UCSD-AML1 (cell line): ENCODE results near the gene AFP.

Experiments used
- DNase-seq: peaks from one replicate; lab custom pipeline; 2025; ENCODE audit not compliant: unreplicated experiment; lab: John Stamatoyannopoulos, UW

Gene AFP

DNA sequence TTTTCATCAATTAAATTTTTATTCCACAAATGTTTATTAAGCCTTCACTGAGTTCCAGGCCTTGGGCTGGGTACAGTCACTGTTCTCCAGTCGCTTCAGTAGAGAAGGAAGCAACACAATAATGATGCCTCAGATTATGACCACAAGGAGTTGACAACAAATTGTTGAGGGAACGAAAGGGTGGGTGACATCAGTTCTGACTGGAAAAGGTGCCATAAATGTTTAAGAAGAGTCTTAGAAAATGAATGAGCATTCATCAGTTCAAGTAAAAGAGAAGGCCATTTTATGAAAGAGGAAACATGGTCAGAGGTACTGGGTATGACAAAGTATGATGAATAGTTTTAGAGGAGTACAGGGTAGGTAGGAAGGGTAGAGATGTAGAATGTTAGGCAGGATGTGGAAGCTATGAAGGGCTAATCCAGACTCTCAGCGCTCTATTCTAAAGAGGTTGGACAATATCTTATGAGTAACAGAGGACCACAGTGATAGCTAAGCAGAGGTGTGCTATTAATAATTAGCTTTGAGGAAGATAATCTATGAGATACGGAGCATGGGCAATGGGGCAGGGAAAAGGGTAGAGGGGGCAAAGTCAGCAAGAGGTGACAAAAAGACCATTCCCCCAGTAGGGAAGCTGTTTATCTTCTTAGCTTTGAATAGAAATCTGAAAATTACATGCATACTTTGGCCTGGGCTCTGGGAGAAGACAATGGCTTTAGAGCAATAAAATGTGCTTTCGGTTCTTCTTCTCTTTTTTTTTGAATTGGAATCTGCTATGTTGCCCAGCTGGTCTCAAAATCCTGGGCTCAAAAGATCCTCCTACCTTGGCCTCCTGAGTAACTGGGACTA, 20.4 kb downstream of the AFP start:
- DNase-seq = no peak

DNA sequence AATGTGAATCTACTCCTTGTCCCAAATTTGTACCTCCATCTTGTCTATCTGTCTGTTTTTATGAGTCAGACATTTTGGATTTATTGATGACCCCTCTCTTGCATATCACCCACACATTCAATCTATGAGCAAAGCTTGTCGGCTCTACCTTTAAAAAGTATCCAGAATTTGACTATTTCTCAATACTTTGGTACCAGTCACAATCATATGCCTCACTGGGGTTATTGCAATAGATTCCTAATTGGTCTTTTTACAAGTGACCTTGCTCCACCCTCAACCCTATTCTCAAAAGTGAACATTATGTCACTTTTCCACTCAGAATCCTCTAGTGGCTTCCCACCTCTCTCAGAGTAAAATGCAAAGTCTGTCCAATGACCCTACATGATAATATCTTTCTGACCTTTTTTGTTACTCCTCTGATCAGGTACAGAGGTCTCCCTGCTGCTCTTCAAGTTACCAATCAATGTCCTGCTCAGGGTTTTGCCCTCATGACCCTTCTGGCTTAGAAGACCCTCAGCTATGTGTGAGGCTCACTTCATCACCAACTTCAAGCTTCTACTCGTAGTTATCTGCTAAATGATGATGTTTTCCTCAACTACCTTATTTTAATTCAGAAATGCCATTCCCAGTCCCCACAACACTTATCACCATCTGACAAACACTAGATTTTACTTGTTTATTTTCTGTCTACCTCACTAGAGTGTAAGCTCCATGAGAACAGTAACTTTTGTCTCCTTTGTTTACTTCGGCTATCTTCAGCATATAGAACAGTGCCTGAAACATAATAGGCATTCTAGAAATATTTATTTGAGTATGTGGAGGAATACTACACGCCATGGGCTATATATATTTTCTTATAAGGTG, 22.4 kb downstream of the AFP start:
- DNase-seq = no peak

DNA sequence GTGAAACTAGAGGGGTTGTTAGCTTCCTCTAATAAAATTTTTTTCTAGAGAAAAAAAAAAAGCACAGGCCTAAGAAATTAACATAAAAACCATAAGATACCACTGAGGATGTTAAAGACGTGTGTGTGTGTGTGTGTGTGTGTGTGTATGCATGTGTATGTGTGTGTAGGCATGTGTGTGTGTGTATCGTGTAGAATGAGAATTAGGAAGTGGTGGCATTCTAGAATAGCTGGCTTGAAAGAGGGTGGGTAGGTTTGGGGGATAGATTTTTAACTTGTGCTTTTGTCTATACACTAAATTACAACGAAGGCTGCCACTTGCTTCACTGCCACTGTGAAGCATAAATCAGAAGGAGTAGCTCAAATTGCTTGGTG, 23.0 kb downstream of the AFP start:
- DNase-seq = no peak

DNA sequence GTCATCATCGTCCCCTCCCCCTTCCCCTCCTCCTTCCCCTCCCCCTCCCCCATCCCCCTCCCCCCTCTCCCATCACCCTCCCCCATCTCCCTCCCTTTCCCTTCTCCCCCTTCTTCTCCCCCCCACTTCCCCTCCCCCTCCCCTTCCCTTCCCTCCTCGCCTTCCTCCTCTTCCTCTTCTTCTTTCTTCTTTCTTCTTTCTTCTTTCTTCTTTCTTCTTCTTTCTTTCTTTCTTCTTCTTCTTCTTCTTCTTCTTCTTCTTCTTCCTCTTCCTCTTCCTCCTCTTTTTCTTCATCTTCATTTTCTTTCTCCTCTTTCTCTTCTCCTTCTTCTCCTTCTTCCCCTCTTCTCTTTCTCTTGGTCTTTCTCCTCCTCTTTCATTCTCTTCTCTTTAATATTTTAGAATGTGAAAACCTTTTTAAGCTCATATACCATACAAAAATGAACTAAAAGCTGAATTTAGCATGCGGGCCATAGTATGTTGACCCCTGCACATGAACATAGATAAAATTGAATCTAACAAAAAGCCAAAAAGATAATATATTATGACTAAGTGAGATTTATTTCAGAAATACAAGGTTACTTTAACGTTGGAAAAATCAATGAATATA, 25.0 kb downstream of the AFP start:
- no peak for DNase-seq

DNA sequence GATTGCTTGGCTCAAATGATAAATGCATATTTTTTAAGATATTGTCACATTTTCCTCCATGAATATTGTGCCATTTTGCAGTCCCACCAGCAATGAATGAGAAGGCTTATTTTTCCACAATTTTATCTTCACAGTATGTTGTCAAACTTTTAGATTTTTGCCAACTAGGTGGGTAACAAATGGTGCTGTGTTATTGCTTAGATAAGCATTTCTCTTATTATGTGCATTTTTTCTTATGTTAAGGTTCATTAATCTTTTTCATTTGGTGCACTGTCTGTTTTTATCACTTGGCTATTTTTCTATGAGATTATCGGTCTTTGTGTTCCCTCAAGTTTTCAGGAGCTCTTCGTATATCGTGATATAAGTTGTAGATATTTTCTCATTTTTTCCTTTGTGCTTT, 32.1 kb downstream of the AFP start:
- no peak for DNase-seq

DNA sequence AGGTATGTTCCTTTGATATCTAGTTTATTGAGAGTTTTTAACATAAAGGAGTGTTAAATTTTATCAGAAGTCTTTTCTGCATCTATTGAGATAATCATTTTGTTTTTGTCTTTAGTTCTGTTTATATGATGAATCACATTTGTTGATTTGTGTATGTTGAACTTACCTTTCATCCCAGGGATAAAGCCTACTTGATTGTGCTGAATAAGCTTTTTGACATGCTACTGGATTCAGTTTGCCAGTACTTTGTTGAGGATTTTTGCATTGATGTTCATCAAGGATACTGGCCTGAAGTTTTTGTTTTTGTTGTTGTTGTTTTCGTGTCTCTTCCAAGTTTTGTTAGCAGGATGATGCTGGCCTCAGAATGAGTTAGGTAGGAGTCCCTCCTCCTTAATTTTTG, 34.7 kb downstream of the AFP start:
- DNase-seq = no peak

DNA sequence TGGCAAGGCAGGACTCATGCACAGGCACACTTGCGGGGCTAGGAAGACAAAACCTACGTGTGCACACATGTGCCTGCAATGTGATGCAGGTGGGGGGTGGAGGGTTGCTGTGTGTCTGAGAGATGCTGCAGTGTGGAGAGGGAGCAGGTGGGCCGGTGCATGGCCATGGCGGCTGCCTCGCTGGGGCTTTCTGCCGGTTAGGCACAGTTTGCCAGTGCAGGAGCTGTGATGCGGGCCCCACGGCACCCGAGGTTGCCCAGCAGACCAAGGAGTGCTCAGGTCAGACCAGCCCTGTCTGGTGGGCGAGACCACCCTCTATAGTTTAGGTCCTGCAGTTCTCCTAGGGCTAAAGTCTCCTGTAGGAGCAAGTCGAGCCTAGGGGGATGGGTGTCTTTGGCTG, 41.2 kb downstream of the AFP start:
- no peak for DNase-seq

DNA sequence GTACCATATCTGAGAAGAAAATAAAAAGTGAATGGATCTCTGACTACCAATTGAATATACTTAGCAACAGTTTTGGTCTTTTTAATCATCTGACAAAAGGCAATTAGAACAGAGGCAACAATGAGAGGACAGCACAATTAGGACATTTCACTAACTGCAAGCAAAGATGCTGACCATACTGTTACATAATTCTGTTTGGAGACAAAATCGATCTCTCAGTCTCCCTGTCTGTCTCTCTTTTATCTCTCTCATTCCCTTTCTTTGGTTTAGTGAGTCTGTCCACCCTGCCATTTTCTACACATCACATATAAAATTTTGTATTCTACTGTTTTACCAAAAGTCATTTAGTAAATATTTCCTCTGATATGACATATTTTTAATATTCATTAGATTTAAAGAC, 43.3 kb downstream of the AFP start:
- DNase-seq = no peak

DNA sequence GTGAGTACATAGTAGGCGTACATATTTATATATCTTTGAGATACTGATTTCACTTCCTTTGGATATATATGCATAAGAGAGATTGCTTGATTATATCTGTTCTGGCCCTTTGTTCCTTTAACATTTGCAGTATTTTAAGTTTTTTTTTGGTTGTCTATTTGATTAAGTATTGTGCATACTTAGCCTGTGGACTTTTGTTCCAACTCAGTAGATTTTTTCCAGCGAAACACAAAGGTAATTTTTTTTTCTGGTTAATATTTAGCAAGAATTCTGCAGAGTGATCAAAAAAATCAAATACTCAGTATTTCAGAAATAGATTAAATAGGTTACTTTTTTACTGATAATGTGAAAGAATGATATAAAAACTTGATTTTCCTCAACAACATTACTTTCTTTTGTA, 45.3 kb downstream of the AFP start, which contains the start of gene AFM:
TSS of gene AFM (plus strand) at position 388 of the 400 bp plus-strand sequence. CDS start 31 bp downstream, outside the sequence.
- no peak for DNase-seq

DNA sequence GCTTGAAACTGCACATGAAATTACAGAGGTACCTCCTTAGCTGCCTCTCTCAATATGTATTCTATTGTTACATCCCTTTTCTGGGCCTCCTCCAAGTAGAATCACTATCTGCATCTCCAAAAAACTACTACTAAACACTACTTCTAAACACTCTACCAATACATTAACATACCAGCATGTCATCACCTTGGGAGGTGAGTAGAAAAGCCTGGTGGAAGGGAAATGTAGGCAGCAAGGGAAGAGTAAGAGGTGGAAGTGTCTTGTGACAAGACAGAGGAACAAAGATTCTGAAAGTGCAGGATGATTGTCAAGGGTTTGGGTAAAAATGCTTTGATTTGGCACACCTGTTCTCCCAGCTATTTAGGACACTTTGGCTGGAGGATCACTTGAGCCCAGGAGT, 49.1 kb downstream of the AFP start:
- DNase-seq = no peak

DNA sequence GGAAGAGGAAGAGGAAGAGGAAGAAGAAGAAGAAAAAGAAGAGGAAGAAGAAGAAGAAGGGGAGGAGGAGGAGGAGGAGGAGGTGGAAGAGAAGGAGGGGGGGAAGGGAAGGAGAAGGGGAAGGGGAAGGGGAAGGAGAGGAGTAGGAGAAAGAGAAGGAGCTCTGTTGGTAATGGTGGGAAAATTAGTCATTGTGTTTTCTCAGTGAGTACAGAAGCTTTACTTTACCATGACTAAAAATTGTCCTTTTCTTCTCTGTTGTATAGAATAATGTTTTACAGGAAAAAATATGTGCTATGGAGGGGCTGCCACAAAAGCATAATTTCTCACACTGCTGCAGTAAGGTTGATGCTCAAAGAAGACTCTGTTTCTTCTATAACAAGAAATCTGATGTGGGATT, 49.6 kb downstream of the AFP start:
- DNase-seq = no peak

DNA sequence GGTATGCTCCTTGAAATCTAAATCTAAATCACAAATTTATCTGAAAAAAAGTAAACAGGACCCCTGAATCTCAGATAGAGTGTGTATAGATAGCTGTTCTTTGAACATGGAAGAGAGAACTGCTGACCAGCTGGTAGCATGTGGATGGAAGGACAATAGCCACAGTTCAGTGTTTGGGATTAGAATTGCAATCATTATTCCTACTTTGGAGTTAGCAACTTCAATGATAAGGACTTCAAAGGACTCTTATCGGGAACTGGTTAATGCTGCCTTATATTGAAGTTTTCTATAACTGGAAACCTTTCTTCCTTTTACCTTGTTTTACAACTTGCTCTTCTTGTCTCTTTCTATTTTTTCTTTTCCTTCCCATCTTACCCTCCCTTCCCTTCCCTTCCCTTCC, 50.5 kb downstream of the AFP start:
- DNase-seq = no peak

DNA sequence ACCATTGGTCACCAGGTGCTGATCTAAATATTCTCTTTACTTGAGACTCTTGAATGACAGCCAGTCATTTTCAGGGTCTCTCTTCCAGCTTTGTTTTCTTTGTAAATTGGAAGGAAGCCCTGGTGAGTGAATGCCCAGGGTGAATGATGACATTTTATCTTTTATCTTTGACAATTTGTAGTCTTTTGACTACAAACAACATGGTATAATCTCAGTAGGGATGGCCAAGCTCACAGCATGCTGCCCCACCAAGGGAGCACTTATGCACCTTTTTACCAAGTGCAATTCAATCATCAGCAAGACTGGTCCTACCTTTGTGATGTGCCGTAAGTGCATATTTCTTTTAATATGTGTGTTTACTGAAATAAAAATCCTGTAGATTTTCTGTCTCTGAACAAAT, 51.2 kb downstream of the AFP start:
- no peak for DNase-seq

DNA sequence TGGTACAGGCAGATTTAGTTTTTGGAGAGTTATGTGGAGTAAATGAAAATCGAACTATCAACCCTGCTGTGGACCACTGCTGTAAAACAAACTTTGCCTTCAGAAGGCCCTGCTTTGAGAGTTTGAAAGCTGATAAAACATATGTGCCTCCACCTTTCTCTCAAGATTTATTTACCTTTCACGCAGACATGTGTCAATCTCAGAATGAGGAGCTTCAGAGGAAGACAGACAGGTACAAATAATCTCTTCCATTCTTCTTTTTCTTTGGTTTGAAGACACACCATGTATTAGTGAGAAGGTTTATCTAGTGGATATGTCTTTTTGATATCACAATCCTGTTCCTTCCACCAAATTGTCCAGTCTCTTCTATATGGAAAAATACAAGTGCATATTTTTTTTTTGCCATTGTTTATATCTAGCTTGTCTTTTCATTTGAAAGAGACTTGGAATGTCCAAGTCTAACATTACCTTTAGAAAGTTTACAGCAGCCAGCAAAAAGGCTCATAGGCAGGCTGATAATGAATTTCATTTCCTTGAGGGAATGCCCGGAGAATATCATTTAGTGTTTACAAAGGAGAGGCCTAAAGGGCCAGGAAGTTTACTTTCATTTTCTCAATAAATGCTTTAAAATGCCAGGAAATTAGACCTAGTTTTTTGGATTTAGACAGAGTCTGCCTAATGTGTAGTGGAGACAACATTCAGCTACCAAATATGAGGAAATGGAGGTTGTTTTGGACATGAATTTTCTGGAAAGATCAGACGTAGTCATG, 64.2 kb downstream of the AFP start:
- DNase-seq = no peak

DNA sequence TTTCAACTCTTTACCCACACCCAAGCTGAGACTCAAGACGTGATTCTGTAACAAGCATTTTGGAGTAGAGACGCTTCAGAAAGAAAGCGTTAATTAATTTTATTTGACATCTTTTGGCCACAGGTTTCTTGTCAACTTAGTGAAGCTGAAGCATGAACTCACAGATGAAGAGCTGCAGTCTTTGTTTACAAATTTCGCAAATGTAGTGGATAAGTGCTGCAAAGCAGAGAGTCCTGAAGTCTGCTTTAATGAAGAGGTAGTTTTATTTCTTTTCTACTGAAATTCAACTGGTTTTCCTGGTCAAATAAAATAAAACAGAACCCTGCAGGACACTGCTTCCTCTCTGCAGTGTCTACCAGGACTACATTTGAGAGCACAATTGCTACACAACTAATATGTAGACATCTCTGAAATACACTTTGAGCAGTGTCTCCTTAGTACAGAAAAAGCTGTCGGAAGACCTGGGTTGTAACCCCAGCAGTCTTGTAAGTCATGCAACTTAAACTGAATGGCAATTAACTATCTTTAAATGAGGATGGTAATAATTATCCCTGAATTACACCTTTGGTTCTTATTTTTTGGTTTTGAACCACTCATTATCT, 65.7 kb downstream of the AFP start:
- no peak for DNase-seq

DNA sequence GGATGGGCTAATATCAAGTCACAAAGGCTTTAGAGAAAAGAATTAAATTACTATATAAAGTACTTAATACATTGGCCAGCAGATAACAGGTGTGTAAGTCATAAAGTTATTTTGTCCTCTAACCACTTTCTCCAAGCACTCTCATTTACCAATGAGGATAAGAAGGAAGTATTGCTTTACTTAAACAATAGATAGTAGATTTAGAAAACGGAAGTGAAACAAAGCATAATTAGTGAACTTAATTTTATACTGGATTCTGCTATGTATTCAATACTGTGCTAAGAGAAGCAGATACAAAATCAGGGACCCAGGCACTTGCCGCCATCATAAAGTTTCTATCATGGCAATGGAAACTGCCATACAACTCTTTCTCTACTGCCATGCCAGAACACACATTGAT, 69.5 kb downstream of the AFP start:
- no peak for DNase-seq
